Measurements from ENCODE around the gene SLC9A2.

SLC9A2 gene

GRCh38 chr2:102736110-102736409 lies 116.7 kb downstream of the SLC9A2 start:
- no peak for DNase-seq

- peak; percentile 89 to 92 for DNase-seq
Measured at GRCh38 chr2:102736410-102737409, 117.4 kb downstream of the SLC9A2 start.

- no peak for DNase-seq
Measured at GRCh38 chr2:102737431-102737830, 118.1 kb downstream of the SLC9A2 start.

GRCh38 chr2:102743259-102743658 lies 123.9 kb downstream of the SLC9A2 start:
- no peak for DNase-seq

- DNase-seq, result no peak
Measured at GRCh38 chr2:102748107-102748506, 128.8 kb downstream of the SLC9A2 start.

- no peak for DNase-seq
Measured at GRCh38 chr2:102749938-102750337, 130.6 kb downstream of the SLC9A2 start.

- DNase-seq, result peak; percentile 22 to 36
Measured at GRCh38 chr2:102753563-102754159, 134.3 kb downstream of the SLC9A2 start.

- DNase-seq, result no peak
Measured at GRCh38 chr2:102754456-102755145, 135.2 kb downstream of the SLC9A2 start.

- no peak for DNase-seq
Measured at GRCh38 chr2:102755284-102755683, 135.9 kb downstream of the SLC9A2 start.

GRCh38 chr2:102758439-102758838 lies 139.1 kb downstream of the SLC9A2 start:
- no peak for DNase-seq
